ENCODE measurements around the gene HES5. TPM values are rescaled to one million over a fixed set of nuclear protein-coding genes. Genes with fewer than 3 reads are reported as not detected.
"Not testable (repeated sequence)": the region's sequence is repeated elsewhere in the genome, so short reads cannot be mapped to it uniquely, and the experiment has no call there.

HES5 gene
- total RNA-seq, 6 experiments from 2014 or later = 0.18 to 0.25 TPM; not detected in 4

- Histone ChIP-seq H3K4me3 (no peak overlapping the region), H3K4me1 (no peaks in the 10 kb centered on the region), H3K9me3 (peaks cover 0 to 8% (median 0%) of the 10 kb centered on the region in 4 donors), H3K36me3 (no peaks in the 10 kb centered on the region), H3K27me3 (no peaks in the 10 kb centered on the region), H3K27ac (no peak overlapping the region)
- DNase-seq (no peak), ATAC-seq (no peak)
- TF ChIP-seq POLR2A (IDR thresholded peaks at IDR 0.05) (no peak), CTCF (IDR thresholded peaks at IDR 0.05) (no peak)
- intact Hi-C loops (cut with DNase I) = loop anchor here in 1 of 2 donors (10.0 kb wide), 1 partner anchor 76 kb away; no protein-coding TSS in a partner anchor
- WGBS (ENCODE audit: insufficient coverage, low coverage, low lambda C conversion rate, missing lambda C conversion rate) = 83% methylated on average over 14 of the region's 17 CpGs
Observed at GRCh38 chr1:2569060-2569459, 39.0 kb upstream of the HES5 start.

- DNase-seq, H3K4me3 ChIP-seq, H3K36me3 ChIP-seq, H3K27ac ChIP-seq, ATAC-seq, H3K9me3 ChIP-seq, H3K27me3 ChIP-seq, H3K4me1 ChIP-seq: not testable (repeated sequence)
- 60% methylated on average over 1 of the region's 17 CpGs for WGBS (ENCODE audit: insufficient coverage, low coverage, low lambda C conversion rate, missing lambda C conversion rate)
- intact Hi-C loops (cut with DNase I) = loop anchor here in 1 of 2 donors (10.0 kb wide), 1 partner anchor 76 kb away; no protein-coding TSS in a partner anchor
Observed at GRCh38 chr1:2568187-2568816, 38.2 kb upstream of the HES5 start.

GRCh38 chr1:2567083-2567679 is 37.1 kb upstream of the HES5 start:
- Histone ChIP-seq H3K36me3 (no peaks in the 10 kb centered on the region), H3K27ac (no peak overlapping the region), H3K4me1 (no peaks in the 10 kb centered on the region), H3K4me3 (no peak overlapping the region), H3K9me3 (no peaks in the 10 kb centered on the region), H3K27me3 (no peaks in the 10 kb centered on the region)
- intact Hi-C loops (cut with DNase I) = loop anchor here in 1 of 2 donors (10.0 kb wide), 1 partner anchor 78 kb away; no protein-coding TSS in a partner anchor
- DNase-seq (no peak), ATAC-seq (no peak)
- 75% methylated on average over 4 of the region's 16 CpGs for WGBS (ENCODE audit: insufficient coverage, low coverage, low lambda C conversion rate, missing lambda C conversion rate)
- TF ChIP-seq POLR2A (IDR thresholded peaks at IDR 0.05) (no peak), CTCF (IDR thresholded peaks at IDR 0.05) (no peak)

GRCh38 chr1:2566101-2567045 is 36.3 kb upstream of the HES5 start:
- no peaks in the 10 kb centered on the region for H3K36me3 ChIP-seq
- ATAC-seq = no peak
- WGBS (ENCODE audit: insufficient coverage, low coverage, low lambda C conversion rate, missing lambda C conversion rate) = 74% methylated on average over 16 of the region's 34 CpGs

More at GRCh38 chr1:2566101-2567045, 36.3 kb upstream of the HES5 start:
- no peak overlapping the region for H3K4me3 ChIP-seq
- H3K9me3 ChIP-seq = no peaks in the 10 kb centered on the region
- DNase-seq = no peak
- TF ChIP-seq POLR2A (IDR thresholded peaks at IDR 0.05) (no peak), CTCF (IDR thresholded peaks at IDR 0.05) (no peak)
- H3K4me1 ChIP-seq = no peaks in the 10 kb centered on the region
- no peak overlapping the region for H3K27ac ChIP-seq
- no peaks in the 10 kb centered on the region for H3K27me3 ChIP-seq
- intact Hi-C loops (cut with DNase I) = loop anchor here in 1 of 2 donors (10.0 kb wide), 1 partner anchor 78 kb away; no protein-coding TSS in a partner anchor
